Panc1 (cell line): Measurements from ENCODE around the gene NLRC5. TPM values are rescaled to one million over a fixed set of nuclear protein-coding genes. Genes with fewer than 3 reads are reported as not detected.
"Not testable (repeated sequence)": the region's sequence is repeated elsewhere in the genome, so short reads cannot be mapped to it uniquely, and the experiment has no call there.

Source experiments
- ATAC-seq: fragments of 200-7000 bp; cut with Tn5 transposase; 2 replicates; pipeline ENCODE4 v1.9.1; 2020; ENCODE audit warnings: mild to moderate bottlenecking, moderate library complexity
- BruUV-seq: library from RNA; stranded (reverse); fragments of 400-500 nt; replicated peaks from 2 replicates; lab custom pipeline; 2021; lab: Mats Ljungman, UMichigan
- CTCF ChIA-PET: fragments of 300-600 bp; sonication (Branson Sonifier 250); formaldehyde crosslinking; loops from one replicate; lab custom pipeline; 2022; ENCODE audit warnings: antibody characterized with exemption; lab: Charles Lee
- POLR2A ChIA-PET: fragments of 300-600 bp; sonication (Branson Sonifier 250); formaldehyde crosslinking; loops from one replicate; lab custom pipeline; 2022; ENCODE audit warnings: antibody characterized with exemption; lab: Charles Lee
- DNase-seq: peaks from one replicate; pipeline ENCODE4 v3.0.0-alpha.2; 2010; ENCODE audit warnings: low read depth, low spot score
- H3K27ac ChIP-seq: 2 replicates; pipeline ENCODE4 v1.5.1; 2011; ENCODE audit warnings: mild to moderate bottlenecking, low read length, inconsistent platforms
- H3K27me3 ChIP-seq: fragments of 200-500 bp; sonication (Bioruptor generic); 2 replicates; pipeline ENCODE4 v1.6.0; 2014; ENCODE audit warnings: low read length, inconsistent platforms; ENCODE audit not compliant: control insufficient read depth, insufficient read depth
- H3K36me3 ChIP-seq: fragments of 200-500 bp; sonication (Bioruptor generic); 2 replicates; pipeline ENCODE4 v1.5.1; 2014; ENCODE audit warnings: inconsistent platforms, mild to moderate bottlenecking, low read length, moderate library complexity; ENCODE audit not compliant: control insufficient read depth, insufficient read depth
- H3K4me1 ChIP-seq: 2 replicates; pipeline ENCODE4 v1.5.1; 2011; ENCODE audit warnings: inconsistent platforms, mild to moderate bottlenecking, low read length, moderate library complexity; ENCODE audit not compliant: control insufficient read depth, insufficient read depth
- H3K4me3 ChIP-seq, 2 experiments: 2 replicates each; pipeline ENCODE4 v1.5.1; 2011 to 2012; ENCODE audit warnings: low read depth in 2 of 2, low read length in 2 of 2, mild to moderate bottlenecking in 2 of 2, inconsistent platforms in 1 of 2, moderate library complexity in 1 of 2
- H3K9me3 ChIP-seq: fragments of 200-500 bp; sonication (Bioruptor generic); 2 replicates; pipeline ENCODE4 v1.5.1; 2014; ENCODE audit warnings: low read depth, mild to moderate bottlenecking, inconsistent platforms, low read length, moderate library complexity; ENCODE audit not compliant: control insufficient read depth, insufficient read depth
- CTCF ChIP-seq: fragments of 450-650 bp; IDR thresholded peaks from 2 replicates; pipeline ENCODE4 v1.5.1; 2017; ENCODE audit warnings: mild to moderate bottlenecking
- POLR2AphosphoS5 ChIP-seq: IDR thresholded peaks from 2 replicates; pipeline ENCODE4 v1.6.1; 2012; ENCODE audit warnings: mild to moderate bottlenecking, low read depth, low read length, moderate library complexity
- REST ChIP-seq, 2 experiments: IDR thresholded peaks; 2 replicates each; pipeline ENCODE4 v1.6.1; 2011 to 2012; ENCODE audit warnings: low read depth in 2 of 2, control low read depth in 1 of 2, low read length in 1 of 2, mild to moderate bottlenecking in 1 of 2, moderate library complexity in 1 of 2; ENCODE audit not compliant: insufficient read depth in 1 of 2
- SIN3A ChIP-seq: IDR thresholded peaks from 2 replicates; pipeline ENCODE4 v1.6.1; 2012; ENCODE audit warnings: low read depth, mild to moderate bottlenecking, low read length, moderate library complexity, borderline replicate concordance; ENCODE audit not compliant: insufficient read depth
- TCF7L2 ChIP-seq: IDR thresholded peaks from 2 replicates; pipeline ENCODE4 v1.6.1; 2011; ENCODE audit warnings: mild to moderate bottlenecking, low read depth, low read length, inconsistent platforms
- in situ Hi-C: cut with HindIII; loops from 2 replicates; pipeline ENCODE4 v1.10.0; 2016; ENCODE audit warnings: low sequenced_read_pairs, low pct_unique_long_range_greater_than_20kb
- intact Hi-C: fragments of 100-400 bp; cut with micrococcal nuclease; formaldehyde crosslinking; loops from one replicate; pipeline ENCODE4 v1.10.0; 2022; ENCODE audit not compliant: unreplicated experiment
- total RNA-seq: library from RNA; stranded (reverse); gene quantifications from one replicate; pipeline ENCODE4 v1.2.1, GENCODE V29; 2021; ENCODE audit not compliant: unreplicated experiment

Gene NLRC5
- total RNA-seq, 1 experiment from 2014 or later, result 8.8 TPM

- ATAC-seq (no peak), DNase-seq (no peak)
- no TSS peak for BruUV-seq
- intact Hi-C loops (no loop called here), in situ Hi-C loops (no loop called here)
- ChIA-PET POLR2A (no interaction called here), CTCF (no interaction called here)
- Histone ChIP-seq H3K36me3 (no peaks in the 10 kb centered on the region), H3K4me1 (no peaks in the 10 kb centered on the region), H3K27ac (no peak overlapping the region), H3K9me3 (no peaks in the 10 kb centered on the region), H3K27me3 (no peaks in the 10 kb centered on the region), H3K4me3 (no peak overlapping the region)
- no peak for TF ChIP-seq REST (IDR thresholded peaks at IDR 0.05; ENCODE audit: insufficient read depth in 1 of 2, low read depth in 2 of 2, low read length in 1 of 2)
- TF ChIP-seq TCF7L2, result no peak
- no peak for TF ChIP-seq SIN3A
- TF ChIP-seq CTCF, result no peak
- no peak for TF ChIP-seq POLR2AphosphoS5
Measured at GRCh38 chr16:57070424-57070823, 81.1 kb downstream of the NLRC5 start.

- POLR2A ChIA-PET, CTCF ChIA-PET, BruUV-seq, H3K36me3 ChIP-seq, in situ Hi-C loops, H3K9me3 ChIP-seq, H3K27ac ChIP-seq, ATAC-seq, H3K4me3 ChIP-seq, DNase-seq, intact Hi-C loops, H3K4me1 ChIP-seq, H3K27me3 ChIP-seq: not testable (repeated sequence)
Measured at GRCh38 chr16:57071081-57071732, 81.8 kb downstream of the NLRC5 start.

GRCh38 chr16:57071831-57072582, 82.7 kb downstream of the NLRC5 start:
- no TSS peak for BruUV-seq
- CTCF ChIA-PET, result no interaction called here
- no peaks in the 10 kb centered on the region for H3K4me1 ChIP-seq
- no peak overlapping the region for H3K27ac ChIP-seq
- TF ChIP-seq POLR2AphosphoS5 (no peak), CTCF (no peak), SIN3A (no peak), TCF7L2 (no peak), REST (IDR thresholded peaks at IDR 0.05; ENCODE audit: insufficient read depth in 1 of 2, low read depth in 2 of 2, low read length in 1 of 2) (no peak)
- in situ Hi-C loops (no loop called here), intact Hi-C loops (no loop called here)
- no peak for ATAC-seq
- H3K36me3 ChIP-seq, result no peaks in the 10 kb centered on the region
- no peak for DNase-seq
- POLR2A ChIA-PET, result no interaction called here
- H3K27me3 ChIP-seq, result no peaks in the 10 kb centered on the region
- no peak overlapping the region for H3K4me3 ChIP-seq
- no peaks in the 10 kb centered on the region for H3K9me3 ChIP-seq
